ENCODE measurements around the gene MAP3K10. TPM values are rescaled to one million over a fixed set of nuclear protein-coding genes. Genes with fewer than 3 reads are reported as not detected.
"Not testable (repeated sequence)": the region's sequence is repeated elsewhere in the genome, so short reads cannot be mapped to it uniquely, and the experiment has no call there.

The MAP3K10 gene
- total RNA-seq, 4 donors from 2014 or later = 12.7 to 24.6 (median 13.9) TPM

DNA sequence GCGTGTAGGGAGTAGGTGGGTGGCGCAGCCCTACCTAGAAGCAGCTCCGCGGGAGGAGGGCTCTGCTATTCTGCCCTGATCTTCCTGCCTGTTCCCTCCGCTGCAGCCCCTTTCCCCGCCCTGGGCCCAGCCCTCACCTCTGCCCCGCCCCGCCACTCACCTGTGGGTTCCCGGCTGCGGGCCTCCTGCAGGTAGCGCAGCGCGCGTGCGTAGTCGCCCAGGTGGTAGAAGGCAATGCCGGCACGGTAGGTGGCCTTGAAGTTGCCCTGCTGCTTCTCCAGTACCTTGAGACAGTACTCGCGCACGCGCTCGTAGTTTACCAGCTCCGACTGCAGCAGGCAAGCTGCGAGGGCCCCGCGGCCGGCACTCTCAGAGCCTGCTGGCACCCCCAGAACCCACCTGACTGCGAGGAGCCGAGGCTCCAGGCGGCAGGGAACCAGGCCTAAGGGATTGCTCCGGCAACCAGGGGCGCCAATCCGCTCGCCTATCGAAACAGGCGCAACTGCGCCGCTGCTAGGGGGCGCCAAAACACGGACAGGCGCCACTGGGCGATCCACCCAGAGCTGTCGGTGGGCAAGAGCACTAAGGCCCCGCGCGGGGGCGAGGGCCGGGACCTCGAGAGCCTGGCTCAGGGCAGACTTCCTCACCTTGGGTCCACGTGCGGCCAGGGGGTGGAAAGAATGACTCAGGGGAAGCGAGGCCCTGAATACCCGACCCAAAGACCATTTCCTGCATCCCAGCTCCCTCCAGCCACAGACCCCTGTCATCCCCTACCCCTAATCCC lies 26.0 kb downstream of the MAP3K10 start:
- H3K4me1 ChIP-seq = peaks cover 0 to 12% (median 0%) of the 10 kb centered on the region in 4 donors
- no peak for DNase-seq (ENCODE audit: low spot score in 2 of 2)
- no peak overlapping the region for H3K4me3 ChIP-seq
- TF ChIP-seq POLR2A (IDR thresholded peaks at IDR 0.05) (no peak), CTCF (IDR thresholded peaks at IDR 0.05) (no peak)
- 5 to 15% methylated on average over 13 to 54 of the region's 54 CpGs for WGBS, 2 donors
- H3K27me3 ChIP-seq = peaks cover 4 to 50% of the 10 kb centered on the region in 2 donors
- H3K36me3 ChIP-seq = peaks cover 0 to 28% (median 0%) of the 10 kb centered on the region in 3 donors
- no peak overlapping the region for H3K27ac ChIP-seq
- H3K9me3 ChIP-seq = no peaks in the 10 kb centered on the region

- Histone ChIP-seq H3K4me3 (no peak within 1 kb of the TSS), H3K27me3 (peaks cover 4 to 59% of the 10 kb centered on the region in 2 donors), H3K4me1 (peaks cover 0 to 14% (median 0%) of the 10 kb centered on the region in 4 donors), H3K27ac (no peak within 1 kb of the TSS), H3K9me3 (no peaks in the 10 kb centered on the region), H3K36me3 (peaks cover 0 to 18% (median 0%) of the 10 kb centered on the region in 3 donors)
- 7 to 8% methylated on average over 31 to 34 of the region's 75 CpGs for WGBS, 2 donors
- no peak for DNase-seq (ENCODE audit: low spot score in 2 of 2)
- TF ChIP-seq EP300 (IDR thresholded peaks at IDR 0.05) (no peak), POLR2A (IDR thresholded peaks at IDR 0.05) (no peak)
These were observed 27.0 kb downstream of the MAP3K10 start, which contains the start of gene TTC9B for GRCh38 chr19:40217934-40218890. Gene TTC9B, minus strand, starts transcription at chr19:40218384. Its CDS starts 3 bp downstream, at chr19:40218381.

GRCh38 chr19:40219029-40219428 lies 27.8 kb downstream of the MAP3K10 start:
- peaks cover 4 to 67% of the 10 kb centered on the region in 2 donors for H3K27me3 ChIP-seq

DNA sequence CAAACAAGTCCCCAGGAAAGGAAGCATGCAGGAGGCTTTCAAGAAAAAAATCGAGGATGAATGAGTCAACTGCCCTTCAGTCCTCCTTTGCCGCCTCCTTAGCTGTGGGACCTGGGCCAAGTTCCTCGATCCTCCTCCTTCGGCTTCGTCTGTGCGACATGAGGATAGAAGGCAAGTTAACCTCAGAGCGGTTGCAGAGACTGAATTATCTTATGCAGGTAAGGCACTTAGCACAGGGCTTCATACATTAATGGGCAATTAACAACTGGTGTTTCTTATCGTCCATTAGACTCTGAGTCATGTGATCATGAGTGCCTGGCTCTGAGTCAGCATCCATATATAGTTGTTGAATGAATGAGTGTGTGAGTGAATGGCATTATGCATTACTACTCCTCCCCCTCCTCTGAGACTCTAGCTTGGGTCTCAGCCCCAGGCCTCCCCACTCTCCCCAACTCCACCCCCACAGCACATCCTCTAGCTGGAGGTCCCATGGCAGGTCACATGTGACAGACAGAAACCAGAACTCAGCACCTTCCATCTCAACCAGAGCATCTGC lies 28.6 kb downstream of the MAP3K10 start:
- H3K4me3 ChIP-seq = no peak overlapping the region
- TF ChIP-seq EP300 (IDR thresholded peaks at IDR 0.05) (no peak), CTCF (IDR thresholded peaks at IDR 0.05) (no peak), POLR2A (IDR thresholded peaks at IDR 0.05) (no peak)
- WGBS, 2 donors = 27 to 37% methylated on average over 8 of the region's 8 CpGs
- H3K9me3 ChIP-seq = no peaks in the 10 kb centered on the region
- H3K27me3 ChIP-seq = peaks cover 4 to 75% of the 10 kb centered on the region in 2 donors
- H3K4me1 ChIP-seq = peaks cover 0 to 19% (median 0%) of the 10 kb centered on the region in 4 donors
- H3K36me3 ChIP-seq = peaks cover 0 to 5% (median 0%) of the 10 kb centered on the region in 3 donors
- H3K27ac ChIP-seq = no peak overlapping the region
- no peak for DNase-seq (ENCODE audit: low spot score in 2 of 2)

More at GRCh38 chr19:40219029-40219428, 27.8 kb downstream of the MAP3K10 start:
- not testable (repeated sequence) for H3K9me3 ChIP-seq; H3K27ac ChIP-seq; DNase-seq (ENCODE audit: low spot score in 2 of 2); H3K4me3 ChIP-seq
- WGBS, 2 donors = 73 to 91% methylated on average over 4 of the region's 4 CpGs
- peaks cover 0 to 19% (median 0%) of the 10 kb centered on the region in 4 donors for H3K4me1 ChIP-seq
- peaks cover 0 to 11% (median 0%) of the 10 kb centered on the region in 3 donors for H3K36me3 ChIP-seq

DNA sequence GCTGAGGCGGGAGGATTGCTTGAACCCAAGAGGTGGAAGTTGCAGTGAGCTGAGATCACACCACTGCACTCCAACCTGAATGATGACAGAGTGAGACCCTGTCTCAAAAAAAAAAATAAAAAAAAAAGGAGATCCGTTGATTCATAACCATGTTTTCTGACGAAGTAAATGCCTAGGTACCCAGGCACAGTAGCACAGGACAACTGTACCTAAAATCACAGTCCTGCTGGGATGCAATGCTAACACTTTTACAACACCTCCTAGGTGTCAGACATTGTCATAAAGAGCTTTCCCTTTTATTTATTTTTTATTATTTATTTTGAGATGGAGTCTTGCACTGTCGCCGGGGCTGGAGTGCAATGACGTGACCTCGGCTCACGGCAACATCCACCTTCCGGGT lies 29.4 kb downstream of the MAP3K10 start:
- Histone ChIP-seq H3K27me3 (peaks cover 4 to 84% of the 10 kb centered on the region in 2 donors), H3K4me3 (no peak overlapping the region), H3K36me3 (no peaks in the 10 kb centered on the region), H3K9me3 (no peaks in the 10 kb centered on the region), H3K4me1 (peaks cover 0 to 21% (median 0%) of the 10 kb centered on the region in 4 donors), H3K27ac (no peak overlapping the region)
- DNase-seq (ENCODE audit: low spot score in 2 of 2) = no peak
- TF ChIP-seq EP300 (IDR thresholded peaks at IDR 0.05) (no peak), POLR2A (IDR thresholded peaks at IDR 0.05) (no peak), CTCF (IDR thresholded peaks at IDR 0.05) (no peak)
- 82 to 87% methylated on average over 9 of the region's 9 CpGs for WGBS, 2 donors

All from tibial nerve (tissue), 4 donors.